Naive thymus-derived CD8-positive, alpha-beta T cell (primary cell): Measurements from ENCODE around the gene IL16. TPM values are rescaled to one million over a fixed set of nuclear protein-coding genes. Genes with fewer than 3 reads are reported as not detected.

Source experiments
- ATAC-seq, 2 donors: fragments of 150-1000 bp; cut with Tn5 transposase in 1 of 2; sonication (Bioruptor Pico), chemical (Tn5 transposase) in 1 of 2; 1 replicate in 1 of 2; 2 replicates in 1 of 2; pipeline ENCODE4 v1.10.0; 2021; ENCODE audit warnings: mild to moderate bottlenecking in 2 of 2, moderate library complexity in 2 of 2
- POLR2A ChIA-PET: fragments of 350-600 bp; sonication (Branson Sonifier 250); formaldehyde crosslinking; loops from one replicate; lab custom pipeline; 2021; ENCODE audit warnings: antibody characterized with exemption; lab: Charles Lee
- DNase-seq, 10 donors: peaks; one replicate each; pipeline versions ENCODE4 v3.0.0 to v3.0.0-alpha.2; 2020 to 2022
- H3K27ac Mint-ChIP-seq, 10 donors: one replicate each; pipeline ENCODE4 v1.8.0; 2020 to 2022; ENCODE audit warnings: mild to moderate bottlenecking in 10 of 10, mixed read lengths in 10 of 10, moderate library complexity in 4 of 10, inconsistent platforms in 1 of 10
- H3K27me3 Mint-ChIP-seq, 5 donors: one replicate each; pipeline ENCODE4 v1.8.0; 2021 to 2022; ENCODE audit warnings: mixed read lengths in 5 of 5
- H3K36me3 Mint-ChIP-seq, 3 donors: one replicate each; pipeline ENCODE4 v1.8.0; 2020 to 2022; ENCODE audit warnings: mixed read lengths in 3 of 3, mild to moderate bottlenecking in 2 of 3, inconsistent platforms in 1 of 3
- H3K4me1 Mint-ChIP-seq, 4 donors: one replicate each; pipeline ENCODE4 v1.8.0; 2021 to 2022; ENCODE audit warnings: mixed read lengths in 4 of 4
- H3K4me3 Mint-ChIP-seq, 10 donors: one replicate each; pipeline ENCODE4 v1.8.0; 2020 to 2022; ENCODE audit warnings: mild to moderate bottlenecking in 10 of 10, mixed read lengths in 10 of 10, moderate library complexity in 6 of 10, inconsistent platforms in 1 of 10
- H3K9me3 Mint-ChIP-seq, 9 donors: one replicate each; pipeline ENCODE4 v1.8.0; 2020 to 2022; ENCODE audit warnings: mixed read lengths in 9 of 9, mild to moderate bottlenecking in 3 of 9, inconsistent platforms in 1 of 9, moderate library complexity in 1 of 9
- polyA plus RNA-seq, 3 donors: library from polyadenylated mRNA; unstranded; fragments of 300-500 nt; fragmentation: Illumina TruSeq; gene quantifications; one replicate each; pipeline ENCODE4 v1.2.3, GENCODE V29; 2021
- total RNA-seq, 8 experiments: library from RNA in 2 of 8; stranded (reverse) in 2 of 8; gene quantifications; one replicate each; pipeline ENCODE4 v1.2.3 and lab custom pipeline; 2021 to 2026

Gene IL16
- total and polyA plus RNA-seq, 5 experiments from 2014 or later, result 193 to 428 (median 395) TPM

- peak overlapping the region; percentile 96 to 100 (median 100) for H3K4me3 Mint-ChIP-seq
- peaks cover 49 to 82% (median 64%) of the 10 kb centered on the region in 4 donors for H3K4me1 Mint-ChIP-seq
- DNase-seq, result no peak
- ATAC-seq, result no peak
- H3K27me3 Mint-ChIP-seq, result no peaks in the 10 kb centered on the region
- peak overlapping the region; percentile 92 to 100 (median 98) for H3K27ac Mint-ChIP-seq
- POLR2A ChIA-PET, result interaction anchor here (1.0 to 16.9 kb wide), 7 partner anchors 10 to 30 kb away, joined by 4 to 491 read pairs (median 6); partner anchors contain the start of gene STARD5
- H3K9me3 Mint-ChIP-seq, result no peaks in the 10 kb centered on the region
- H3K36me3 Mint-ChIP-seq, result peaks cover 32 to 36% (median 36%) of the 10 kb centered on the region in 3 donors
Measured at GRCh38 chr15:81295486-81296121, 98.9 kb downstream of the IL16 start.

- POLR2A ChIA-PET, result interaction anchor here (0.9 to 16.9 kb wide), 11 partner anchors 9 to 305 kb away, joined by 3 to 491 read pairs (median 5); partner anchors contain the start of genes STARD5 and TLNRD1
- Mint-ChIP-seq H3K27me3 (no peaks in the 10 kb centered on the region), H3K27ac (peak overlapping the region; percentile 92 to 100 (median 98)), H3K36me3 (peaks cover 38 to 42% (median 41%) of the 10 kb centered on the region in 3 donors), H3K9me3 (no peaks in the 10 kb centered on the region), H3K4me3 (peak overlapping the region; percentile 96 to 100 (median 100)), H3K4me1 (peaks cover 48 to 83% (median 64%) of the 10 kb centered on the region in 4 donors)
- no peak for DNase-seq
- no peak for ATAC-seq
Measured at GRCh38 chr15:81296186-81296585, 99.5 kb downstream of the IL16 start.

- DNase-seq, result peak; percentile 39 to 88 (median 74)
- H3K4me1 Mint-ChIP-seq, result peaks cover 47 to 83% (median 64%) of the 10 kb centered on the region in 4 donors
- no peaks in the 10 kb centered on the region for H3K27me3 Mint-ChIP-seq
- peak overlapping the region; percentile 92 to 100 (median 98) for H3K27ac Mint-ChIP-seq
- POLR2A ChIA-PET, result interaction anchor here (0.9 to 16.9 kb wide), 12 partner anchors 9 to 305 kb away, joined by 3 to 491 read pairs (median 4); partner anchors contain the start of genes STARD5 and TLNRD1
- peaks cover 39 to 47% (median 46%) of the 10 kb centered on the region in 3 donors for H3K36me3 Mint-ChIP-seq
- H3K4me3 Mint-ChIP-seq, result peak overlapping the region; percentile 96 to 100 (median 100)
- ATAC-seq, result peak; percentile 58 to 60
- H3K9me3 Mint-ChIP-seq, result no peaks in the 10 kb centered on the region
Measured at GRCh38 chr15:81296673-81297072, 100.0 kb downstream of the IL16 start.

GRCh38 chr15:81297147-81297572 lies 100.5 kb downstream of the IL16 start:
- H3K27ac Mint-ChIP-seq, result peak overlapping the region; percentile 92 to 100 (median 98)
- H3K4me3 Mint-ChIP-seq, result peak overlapping the region; percentile 96 to 100 (median 100)

GRCh38 chr15:81297603-81298575 lies 101.2 kb downstream of the IL16 start:
- ATAC-seq (no peak), DNase-seq (no peak)
- POLR2A ChIA-PET, result interaction anchor here (0.7 to 16.9 kb wide), 11 partner anchors 1 to 1948 kb away, joined by 3 to 491 read pairs (median 6); partner anchors contain the start of gene STARD5
- peaks cover 47 to 83% (median 64%) of the 10 kb centered on the region in 4 donors for H3K4me1 Mint-ChIP-seq
- peaks cover 50 to 59% (median 58%) of the 10 kb centered on the region in 3 donors for H3K36me3 Mint-ChIP-seq
- no peaks in the 10 kb centered on the region for H3K9me3 Mint-ChIP-seq
- H3K4me3 Mint-ChIP-seq, result peak overlapping the region; percentile 96 to 100 (median 100)
- no peaks in the 10 kb centered on the region for H3K27me3 Mint-ChIP-seq
- H3K27ac Mint-ChIP-seq, result peak overlapping the region; percentile 92 to 100 (median 98)

More at GRCh38 chr15:81297147-81297572, 100.5 kb downstream of the IL16 start:
- POLR2A ChIA-PET, result interaction anchor here (0.9 to 16.9 kb wide), 11 partner anchors 8 to 306 kb away, joined by 3 to 491 read pairs (median 6); partner anchors contain the start of genes STARD5 and TLNRD1
- H3K4me1 Mint-ChIP-seq, result peaks cover 46 to 83% (median 64%) of the 10 kb centered on the region in 4 donors
- ATAC-seq, result no peak
- no peaks in the 10 kb centered on the region for H3K27me3 Mint-ChIP-seq
- DNase-seq, result no peak
- H3K36me3 Mint-ChIP-seq, result peaks cover 44 to 51% (median 51%) of the 10 kb centered on the region in 3 donors
- H3K9me3 Mint-ChIP-seq, result no peaks in the 10 kb centered on the region

- peaks cover 51 to 83% (median 64%) of the 10 kb centered on the region in 4 donors for H3K4me1 Mint-ChIP-seq
- H3K9me3 Mint-ChIP-seq, result no peaks in the 10 kb centered on the region
- ATAC-seq, result no peak
- POLR2A ChIA-PET, result interaction anchor here (0.7 to 16.9 kb wide), 12 partner anchors 2 to 1949 kb away, joined by 3 to 491 read pairs (median 5); partner anchors contain the start of gene STARD5
- peak overlapping the region; percentile 96 to 100 (median 100) for H3K4me3 Mint-ChIP-seq
- no peak for DNase-seq
- H3K27ac Mint-ChIP-seq, result peak overlapping the region; percentile 92 to 100 (median 98)
- H3K36me3 Mint-ChIP-seq, result peaks cover 58 to 66% (median 66%) of the 10 kb centered on the region in 3 donors
- no peaks in the 10 kb centered on the region for H3K27me3 Mint-ChIP-seq
Measured at GRCh38 chr15:81298611-81299010, 101.9 kb downstream of the IL16 start.

GRCh38 chr15:81299156-81299555 lies 102.5 kb downstream of the IL16 start:
- no peak for DNase-seq
- Mint-ChIP-seq H3K9me3 (no peaks in the 10 kb centered on the region), H3K27me3 (no peaks in the 10 kb centered on the region), H3K4me3 (peak overlapping the region; percentile 96 to 100 (median 100)), H3K4me1 (peaks cover 51 to 83% (median 64%) of the 10 kb centered on the region in 4 donors), H3K27ac (peak overlapping the region; percentile 92 to 100 (median 98)), H3K36me3 (peaks cover 63 to 71% (median 71%) of the 10 kb centered on the region in 3 donors)
- no peak for ATAC-seq
- POLR2A ChIA-PET, result interaction anchor here (0.7 to 16.9 kb wide), 13 partner anchors 3 to 1949 kb away, joined by 3 to 491 read pairs (median 4); partner anchors contain the start of gene STARD5

- DNase-seq, result no peak
- peaks cover 68 to 77% (median 77%) of the 10 kb centered on the region in 3 donors for H3K36me3 Mint-ChIP-seq
- H3K9me3 Mint-ChIP-seq, result no peaks in the 10 kb centered on the region
- no peak for ATAC-seq
- peak overlapping the region; percentile 92 to 100 (median 98) for H3K27ac Mint-ChIP-seq
- H3K27me3 Mint-ChIP-seq, result no peaks in the 10 kb centered on the region
- POLR2A ChIA-PET, result interaction anchor here (0.9 to 16.9 kb wide), 10 partner anchors 3 to 298 kb away, joined by 3 to 491 read pairs (median 4); partner anchors contain the start of gene STARD5
- peaks cover 52 to 83% (median 64%) of the 10 kb centered on the region in 4 donors for H3K4me1 Mint-ChIP-seq
- peak overlapping the region; percentile 96 to 100 (median 100) for H3K4me3 Mint-ChIP-seq
Measured at GRCh38 chr15:81299630-81300273, 103.1 kb downstream of the IL16 start.

GRCh38 chr15:81301385-81301784 lies 104.7 kb downstream of the IL16 start:
- Mint-ChIP-seq H3K9me3 (no peaks in the 10 kb centered on the region), H3K4me3 (peak overlapping the region; percentile 96 to 100 (median 100)), H3K27me3 (no peaks in the 10 kb centered on the region), H3K36me3 (peaks cover 68 to 94% (median 87%) of the 10 kb centered on the region in 3 donors), H3K4me1 (peaks cover 41 to 83% (median 63%) of the 10 kb centered on the region in 4 donors), H3K27ac (peak overlapping the region; percentile 92 to 100 (median 97))
- POLR2A ChIA-PET, result interaction anchor here (1.3 to 16.9 kb wide), 9 partner anchors 4 to 106 kb away, joined by 4 to 491 read pairs (median 13); partner anchors contain the start of gene STARD5
- DNase-seq (no peak), ATAC-seq (no peak)

- peaks cover 65 to 98% (median 89%) of the 10 kb centered on the region in 3 donors for H3K36me3 Mint-ChIP-seq
- H3K4me1 Mint-ChIP-seq, result peaks cover 39 to 82% (median 64%) of the 10 kb centered on the region in 4 donors
- no peak for DNase-seq
- POLR2A ChIA-PET, result interaction anchor here (0.6 to 16.9 kb wide), 12 partner anchors 3 to 302 kb away, joined by 3 to 491 read pairs (median 9); partner anchors contain the start of genes STARD5 and TLNRD1
- H3K4me3 Mint-ChIP-seq, result peak overlapping the region; percentile 96 to 100 (median 100)
- peak overlapping the region; percentile 92 to 100 (median 97) for H3K27ac Mint-ChIP-seq
- no peaks in the 10 kb centered on the region for H3K9me3 Mint-ChIP-seq
- ATAC-seq, result no peak
- H3K27me3 Mint-ChIP-seq, result no peaks in the 10 kb centered on the region
Measured at GRCh38 chr15:81301815-81302399, 105.2 kb downstream of the IL16 start.
